Liver (tissue), 9 donors: ENCODE measurements around the gene ILK. TPM values are rescaled to one million over a fixed set of nuclear protein-coding genes. Genes with fewer than 3 reads are reported as not detected.

Source experiments
- DNase-seq: peaks from one replicate; pipeline ENCODE4 v3.0.0-alpha.2; 2017; ENCODE audit warnings: low spot score
- H3K27ac ChIP-seq, 2 donors: one replicate each; pipeline ENCODE4 v1.7.0; 2013; ENCODE audit warnings: inconsistent platforms in 2 of 2, low read length in 2 of 2, control low read depth in 1 of 2, low read depth in 1 of 2, mild to moderate bottlenecking in 1 of 2
- H3K27me3 ChIP-seq, 4 donors: one replicate each; pipeline versions ENCODE4 v1.6.1 to v1.7.0; 2013; ENCODE audit warnings: low read length in 3 of 4, inconsistent platforms in 1 of 4, mild to moderate bottlenecking in 1 of 4, moderate library complexity in 1 of 4; ENCODE audit not compliant: control insufficient read depth in 4 of 4, insufficient read depth in 4 of 4
- H3K36me3 ChIP-seq, 4 donors: one replicate each; pipeline versions ENCODE4 v1.6.1 to v1.7.0; 2013; ENCODE audit warnings: low read length in 3 of 4, mild to moderate bottlenecking in 3 of 4, low read depth in 1 of 4, moderate library complexity in 1 of 4; ENCODE audit not compliant: control insufficient read depth in 4 of 4, insufficient read depth in 3 of 4
- H3K4me1 ChIP-seq, 4 donors: one replicate each; pipeline versions ENCODE4 v1.6.1 to v1.7.0; 2013; ENCODE audit warnings: low read length in 3 of 4, mild to moderate bottlenecking in 3 of 4, moderate library complexity in 1 of 4; ENCODE audit not compliant: control insufficient read depth in 4 of 4, insufficient read depth in 4 of 4
- H3K4me3 ChIP-seq, 3 donors: one replicate each; pipeline versions ENCODE4 v1.6.1 to v1.7.0; 2013; ENCODE audit warnings: low read length in 3 of 3, control low read depth in 1 of 3, low read depth in 1 of 3, mild to moderate bottlenecking in 1 of 3
- H3K9ac ChIP-seq, 2 donors: one replicate each; pipeline ENCODE4 v1.7.0; 2013; ENCODE audit warnings: low read length in 2 of 2, mild to moderate bottlenecking in 2 of 2, moderate library complexity in 2 of 2, control low read depth in 1 of 2, low read depth in 1 of 2
- H3K9me3 ChIP-seq, 4 donors: one replicate each; pipeline versions ENCODE4 v1.6.1 to v1.7.0; 2013; ENCODE audit warnings: low read length in 3 of 4; ENCODE audit not compliant: control insufficient read depth in 4 of 4
- ATF3 ChIP-seq: IDR thresholded peaks from 2 replicates; pipeline ENCODE4 v1.6.1; 2016; ENCODE audit warnings: antibody characterized with exemption
- CTCF ChIP-seq: fragments of 150-350 bp; IDR thresholded peaks from 2 replicates; pipeline ENCODE4 v1.5.1; 2017; ENCODE audit warnings: improper control_type of control experiment, low read depth, low read length; ENCODE audit not compliant: missing input control
- EGR1 ChIP-seq, 2 donors: IDR thresholded peaks; 2 replicates each; pipeline ENCODE4 v1.6.1; 2016 to 2018; ENCODE audit warnings: antibody characterized with exemption in 2 of 2, low read depth in 2 of 2
- FOXA1 ChIP-seq: IDR thresholded peaks from 2 replicates; pipeline ENCODE4 v1.6.1; 2016; ENCODE audit warnings: antibody characterized with exemption
- FOXA2 ChIP-seq: IDR thresholded peaks from 2 replicates; pipeline ENCODE4 v1.6.1; 2016; ENCODE audit warnings: antibody characterized with exemption
- GABPA ChIP-seq, 2 donors: IDR thresholded peaks in 1 of 2; conservative IDR thresholded peaks in 1 of 2; 2 replicates each; pipeline ENCODE4 v1.6.1; 2016; ENCODE audit warnings: antibody characterized with exemption in 2 of 2, mild to moderate bottlenecking in 1 of 2, moderate library complexity in 1 of 2
- HNF4A ChIP-seq, 2 donors: conservative IDR thresholded peaks; 2 replicates each; pipeline ENCODE4 v1.6.1; 2016; ENCODE audit warnings: antibody characterized with exemption in 2 of 2, mild to moderate bottlenecking in 2 of 2
- HNF4G ChIP-seq: IDR thresholded peaks from 2 replicates; pipeline ENCODE4 v1.6.1; 2016; ENCODE audit warnings: antibody characterized with exemption
- JUND ChIP-seq, 2 donors: IDR thresholded peaks; 2 replicates each; pipeline ENCODE4 v1.6.1; 2016; ENCODE audit warnings: antibody characterized with exemption in 2 of 2
- MAX ChIP-seq: IDR thresholded peaks from 2 replicates; pipeline ENCODE4 v1.6.1; 2016; ENCODE audit warnings: antibody characterized with exemption
- NR2F2 ChIP-seq: IDR thresholded peaks from 2 replicates; pipeline ENCODE4 v1.6.1; 2016; ENCODE audit warnings: antibody characterized with exemption
- RAD21 ChIP-seq, 2 donors: IDR thresholded peaks; 2 replicates each; pipeline ENCODE4 v1.6.1; 2016; ENCODE audit warnings: antibody characterized with exemption in 2 of 2, mild to moderate bottlenecking in 2 of 2
- REST ChIP-seq: IDR thresholded peaks from 2 replicates; pipeline ENCODE4 v1.6.1; 2016; ENCODE audit warnings: antibody characterized with exemption, mild to moderate bottlenecking
- RXRA ChIP-seq, 2 donors: IDR thresholded peaks; 2 replicates each; pipeline ENCODE4 v1.6.1; 2017 to 2018; ENCODE audit warnings: antibody characterized with exemption in 2 of 2, mild to moderate bottlenecking in 1 of 2
- SP1 ChIP-seq: IDR thresholded peaks from 2 replicates; pipeline ENCODE4 v1.6.1; 2018; ENCODE audit warnings: antibody characterized with exemption, mild to moderate bottlenecking
- TAF1 ChIP-seq: conservative IDR thresholded peaks from 2 replicates; pipeline ENCODE4 v1.6.1; 2016; ENCODE audit warnings: antibody characterized with exemption, mild to moderate bottlenecking
- YY1 ChIP-seq: IDR thresholded peaks from 2 replicates; pipeline ENCODE4 v1.6.1; 2016; ENCODE audit warnings: antibody characterized with exemption, mild to moderate bottlenecking
- ZBTB33 ChIP-seq: IDR thresholded peaks from 2 replicates; pipeline ENCODE4 v1.6.1; 2016; ENCODE audit warnings: antibody characterized with exemption
- WGBS: extraction: QIAGEN DNeasy Blood & Tissue Kit; methylation state at CpG from one replicate; pipeline ENCODE4 v1.1.7; 2013; 5-methylcytosine and 5-hydroxymethylcytosine counted together
- polyA plus RNA-seq, 2 donors: library from polyadenylated mRNA; stranded (reverse) in 1 of 2; unstranded in 1 of 2; fragments of 200-250 nt in 1 of 2; fragments of >200 nt in 1 of 2; fragmentation: Nextera tagmentation in 1 of 2; extraction: Ambion mirVana in 1 of 2; gene quantifications; one replicate each; pipeline versions ENCODE4 v1.2.1 to v1.2.3, GENCODE V29; 2013 to 2015
- total RNA-seq, 2 donors: library from RNA; depleted of rRNA; stranded (reverse); fragments of >200 nt; gene quantifications; one replicate each; pipeline ENCODE4 v1.2.3, GENCODE V29; 2014
- donor health status: healthy.
- donor health status: healthy.
- donor health status: healthy.
- donor health status: healthy.
- donor health status: healthy.

ILK gene
- total and polyA plus RNA-seq, 4 donors, result 29.6 to 69.1 (median 48.2) TPM

- no peaks in the 10 kb centered on the region for H3K36me3 ChIP-seq
- no peak for DNase-seq
- TF ChIP-seq REST, result peak; percentile 89
- TF ChIP-seq ATF3, result no peak
- WGBS, result 28% methylated on average over 1 of the region's 1 CpG
- H3K4me1 ChIP-seq, result peaks cover 5 to 42% (median 30%) of the 10 kb centered on the region in 4 donors
- no peaks in the 10 kb centered on the region for H3K27me3 ChIP-seq
- no peak overlapping the region for H3K4me3 ChIP-seq
- no peaks in the 10 kb centered on the region for H3K9me3 ChIP-seq
- peak overlapping the region; percentile 59 to 69 for H3K27ac ChIP-seq
- H3K9ac ChIP-seq, result no peak overlapping the region
Observed at GRCh38 chr11:6634534-6634933, 31.0 kb downstream of the ILK start.

GRCh38 chr11:6635082-6635932 lies 31.7 kb downstream of the ILK start:
- Histone ChIP-seq H3K27me3 (no peaks in the 10 kb centered on the region), H3K27ac (peak overlapping the region; percentile 59 to 69), H3K36me3 (no peaks in the 10 kb centered on the region), H3K9me3 (no peaks in the 10 kb centered on the region), H3K4me3 (no peak overlapping the region), H3K4me1 (peaks cover 3 to 42% (median 29%) of the 10 kb centered on the region in 4 donors), H3K9ac (peak overlapping the region in 1 of 2 donors; percentile 32)
- peak; percentile 31 to 44 for TF ChIP-seq RAD21 (IDR thresholded peaks at IDR 0.05)
- TF ChIP-seq FOXA2, result no peak
- TF ChIP-seq TAF1, result no peak
- peak in 1 of 2 donors; percentile 26 for TF ChIP-seq EGR1 (IDR thresholded peaks at IDR 0.05; ENCODE audit: low read depth in 2 of 2)
- peak; percentile 74 for TF ChIP-seq SP1
- TF ChIP-seq RXRA (IDR thresholded peaks at IDR 0.05), result peak; percentile 71 to 75
- TF ChIP-seq HNF4G, result no peak
- TF ChIP-seq YY1, result no peak
- TF ChIP-seq MAX, result peak; percentile 88
- TF ChIP-seq CTCF, result no peak
- no peak for TF ChIP-seq FOXA1
- no peak for TF ChIP-seq JUND (IDR thresholded peaks at IDR 0.05)
- no peak for TF ChIP-seq ZBTB33
- TF ChIP-seq ATF3, result no peak
- TF ChIP-seq NR2F2, result peak; percentile 100
- TF ChIP-seq HNF4A (conservative IDR thresholded peaks at IDR 0.05), result no peak
- TF ChIP-seq GABPA (IDR thresholded peaks at IDR 0.05 in 1 of 2, conservative IDR thresholded peaks at IDR 0.05 in 1 of 2), result peak in 1 of 2 donors; percentile 41
- TF ChIP-seq REST, result peak; percentile 39
- 47% methylated on average over 10 of the region's 10 CpGs for WGBS
- no peak for DNase-seq
